HG03159 (cell line): ENCODE measurements around the gene CEP112.

ENCODE experiments used
- ATAC-seq: cut with Tn5 transposase; IDR thresholded peaks from one replicate; pipeline ENCODE4 v1.9.1; 2021; ENCODE audit warnings: mild to moderate bottlenecking, moderate library complexity; ENCODE audit not compliant: unreplicated experiment

The CEP112 gene

GRCh38 chr17:65664696-65665095, 527.2 kb downstream of the CEP112 start:
- no peak for ATAC-seq

- ATAC-seq: no peak
Measured at GRCh38 chr17:65664266-65664665, 527.7 kb downstream of the CEP112 start.

- ATAC-seq: no peak
Measured at GRCh38 chr17:65662196-65662595, 529.7 kb downstream of the CEP112 start.

- ATAC-seq: no peak
Measured at GRCh38 chr17:65660947-65661346, 531.0 kb downstream of the CEP112 start.

GRCh38 chr17:65660078-65660477, 531.9 kb downstream of the CEP112 start:
- ATAC-seq: no peak

- ATAC-seq: no peak
Measured at GRCh38 chr17:65659512-65659911, 532.4 kb downstream of the CEP112 start.

- no peak for ATAC-seq
Measured at GRCh38 chr17:65657251-65657828, 534.6 kb downstream of the CEP112 start.

- ATAC-seq: peak; percentile 77
Measured at GRCh38 chr17:65656390-65657250, 535.3 kb downstream of the CEP112 start.

- no peak for ATAC-seq
Measured at GRCh38 chr17:65655706-65656105, 536.2 kb downstream of the CEP112 start.

- no peak for ATAC-seq
Measured at GRCh38 chr17:65644545-65644944, 547.4 kb downstream of the CEP112 start.

- no peak for ATAC-seq
Measured at GRCh38 chr17:65638221-65638975, 553.5 kb downstream of the CEP112 start.

- no peak for ATAC-seq
Measured at GRCh38 chr17:65637786-65638185, 554.1 kb downstream of the CEP112 start.

GRCh38 chr17:65634533-65634932, 557.4 kb downstream of the CEP112 start:
- ATAC-seq: no peak

- no peak for ATAC-seq
Measured at GRCh38 chr17:65633988-65634387, 557.9 kb downstream of the CEP112 start.

- ATAC-seq: no peak
Measured at GRCh38 chr17:65633146-65633881, 558.6 kb downstream of the CEP112 start.

- no peak for ATAC-seq
Measured at GRCh38 chr17:65630502-65630901, 561.4 kb downstream of the CEP112 start.

GRCh38 chr17:65629234-65629690, 562.7 kb downstream of the CEP112 start:
- no peak for ATAC-seq

- no peak for ATAC-seq
Measured at GRCh38 chr17:65628644-65629036, 563.3 kb downstream of the CEP112 start.

- ATAC-seq: no peak
Measured at GRCh38 chr17:65627891-65628643, 563.9 kb downstream of the CEP112 start.

- no peak for ATAC-seq
Measured at GRCh38 chr17:65627108-65627507, 564.8 kb downstream of the CEP112 start.
